ENCODE data around the gene MOB3B. TPM values are rescaled to one million over a fixed set of nuclear protein-coding genes. Genes with fewer than 3 reads are reported as not detected.

The MOB3B gene
- polyA plus RNA-seq, 1 experiment: 0.04 TPM

GRCh38 chr9:27386571-27387091 is 143.0 kb downstream of the MOB3B start:
- ChIA-PET CTCF (no interaction called here), POLR2A (no interaction called here)
- no peaks in the 10 kb centered on the region for H3K36me3 ChIP-seq (ENCODE audit: control insufficient read depth, insufficient read depth, low read length)
- H3K4me3 ChIP-seq (ENCODE audit: low read depth, low read length): no peak overlapping the region
- no peak for TF ChIP-seq CTCF (IDR thresholded peaks at IDR 0.05; ENCODE audit: insufficient read depth, low read depth, low read length)
- H3K27me3 ChIP-seq (ENCODE audit: control insufficient read depth, insufficient read depth, low read length): no peaks in the 10 kb centered on the region
- no peak for DNase-seq (ENCODE audit: low read depth)

DNA sequence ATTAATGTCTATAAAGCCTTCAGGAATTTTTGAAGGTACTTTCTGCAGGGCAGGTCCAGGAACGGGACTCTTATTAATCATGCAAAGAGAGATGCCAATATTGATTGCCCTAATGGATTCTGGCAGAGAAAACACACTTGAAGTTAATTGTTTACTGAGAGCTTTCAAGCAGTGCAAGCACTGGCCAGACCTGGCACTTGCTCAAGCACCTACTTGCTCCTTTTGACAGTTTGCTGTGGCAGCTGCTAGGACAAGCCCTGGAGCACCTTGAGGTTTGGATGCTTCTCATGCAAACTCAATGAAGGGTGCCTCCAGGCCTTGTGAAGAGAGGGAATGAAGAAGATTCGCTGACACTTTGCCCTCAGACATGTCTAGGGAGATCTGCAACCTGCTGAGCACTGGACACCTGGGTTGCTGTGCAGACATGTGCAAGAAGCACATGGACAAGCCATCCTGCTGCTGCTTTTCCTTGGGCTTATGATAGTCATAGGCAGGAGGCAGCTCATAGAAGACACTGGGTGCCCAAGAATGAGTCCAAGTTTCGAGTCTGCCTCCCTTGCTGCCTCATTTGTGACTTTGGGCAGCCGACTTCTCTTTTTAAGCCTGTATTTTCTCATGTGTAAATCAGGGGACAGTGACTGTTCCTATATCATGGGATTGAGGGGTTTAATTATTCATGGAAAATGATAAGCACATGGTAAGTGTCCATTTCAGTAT is 143.8 kb downstream of the MOB3B start:
- no peaks in the 10 kb centered on the region for H3K36me3 ChIP-seq (ENCODE audit: control insufficient read depth, insufficient read depth, low read length)
- ChIA-PET POLR2A (interaction anchor here (0.6 kb wide), 1 partner anchor 85 kb away, joined by 8 read pairs; no protein-coding TSS in a partner anchor), CTCF (interaction anchor here (0.6 kb wide), 1 partner anchor 94 kb away, joined by 3 read pairs; no protein-coding TSS in a partner anchor)
- no peak for DNase-seq (ENCODE audit: low read depth)
- H3K27me3 ChIP-seq (ENCODE audit: control insufficient read depth, insufficient read depth, low read length): no peaks in the 10 kb centered on the region
- H3K4me3 ChIP-seq (ENCODE audit: low read depth, low read length): no peak overlapping the region
- TF ChIP-seq CTCF (IDR thresholded peaks at IDR 0.05; ENCODE audit: insufficient read depth, low read depth, low read length): no peak

DNA sequence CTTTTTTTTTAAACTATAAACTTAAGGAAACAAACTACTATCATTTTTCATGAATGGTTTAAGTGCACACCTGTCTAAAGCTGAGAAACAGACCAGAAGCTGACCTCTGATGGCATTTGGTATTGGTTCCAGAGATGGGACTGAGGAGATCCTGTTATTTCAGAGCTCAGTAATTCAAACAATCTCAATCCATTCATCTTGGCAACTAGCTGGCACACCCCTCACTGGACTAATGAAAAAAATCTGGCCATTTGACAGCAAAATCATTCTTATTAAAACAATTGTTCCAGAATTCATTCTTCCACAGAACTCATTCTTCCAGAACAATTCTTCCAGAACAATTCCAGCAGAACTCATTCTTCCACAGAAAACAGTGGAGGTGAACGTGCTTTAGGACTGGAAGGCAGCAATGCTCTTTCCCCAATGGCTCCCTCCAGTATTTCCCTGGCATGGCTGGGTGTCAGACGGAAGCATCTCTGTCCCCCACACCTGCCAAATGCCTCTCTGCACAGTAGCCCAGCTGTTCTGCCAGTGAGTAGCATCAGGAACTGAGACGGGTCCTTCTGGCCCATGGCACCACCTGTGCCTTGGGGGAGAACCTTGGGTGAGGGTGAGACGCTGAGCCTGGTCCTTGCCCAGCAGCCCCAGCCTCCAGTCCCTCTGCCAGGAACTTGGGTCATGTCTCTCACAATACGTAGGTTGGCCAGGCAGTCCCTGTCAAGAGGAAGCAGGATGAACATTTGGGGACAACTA is 145.2 kb downstream of the MOB3B start:
- ChIA-PET CTCF (no interaction called here), POLR2A (no interaction called here)
- no peak overlapping the region for H3K4me3 ChIP-seq (ENCODE audit: low read depth, low read length)
- H3K27me3 ChIP-seq (ENCODE audit: control insufficient read depth, insufficient read depth, low read length): no peaks in the 10 kb centered on the region
- TF ChIP-seq CTCF (IDR thresholded peaks at IDR 0.05; ENCODE audit: insufficient read depth, low read depth, low read length): no peak
- H3K36me3 ChIP-seq (ENCODE audit: control insufficient read depth, insufficient read depth, low read length): no peaks in the 10 kb centered on the region
- no peak for DNase-seq (ENCODE audit: low read depth)

DNA sequence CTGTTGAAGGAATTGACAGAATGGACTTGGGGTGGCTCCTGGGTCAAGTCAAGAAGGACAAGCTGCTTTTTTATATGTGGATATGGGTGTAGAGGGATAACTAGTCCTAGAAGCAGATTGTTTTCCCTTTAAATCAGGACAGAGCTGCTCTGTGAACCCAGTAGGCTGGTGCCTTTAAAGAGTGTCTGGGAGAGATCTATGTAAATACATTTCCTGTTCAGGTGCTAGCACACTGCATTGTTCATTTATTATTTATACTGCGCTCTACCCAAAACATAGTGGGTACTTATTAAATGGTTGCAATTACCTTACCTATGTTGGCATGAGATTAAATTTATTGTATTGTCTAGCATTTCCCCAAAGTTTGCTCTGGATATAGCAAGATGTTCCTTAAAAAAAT is 146.1 kb downstream of the MOB3B start:
- no peak overlapping the region for H3K4me3 ChIP-seq (ENCODE audit: low read depth, low read length)
- CTCF ChIA-PET: no interaction called here

More for the DNA sequence above, 146.1 kb downstream of the MOB3B start:
- no peaks in the 10 kb centered on the region for H3K27me3 ChIP-seq (ENCODE audit: control insufficient read depth, insufficient read depth, low read length)
- no peak for TF ChIP-seq CTCF (IDR thresholded peaks at IDR 0.05; ENCODE audit: insufficient read depth, low read depth, low read length)
- H3K36me3 ChIP-seq (ENCODE audit: control insufficient read depth, insufficient read depth, low read length): no peaks in the 10 kb centered on the region
- POLR2A ChIA-PET: no interaction called here
- DNase-seq (ENCODE audit: low read depth): no peak
